Osteocyte (in vitro differentiated cells): ENCODE measurements around the gene STC2. TPM values are rescaled to one million over a fixed set of nuclear protein-coding genes. Genes with fewer than 3 reads are reported as not detected.

Experiments
- DNase-seq: peaks from one replicate; pipeline ENCODE4 v3.0.0; 2021; ENCODE audit warnings: mixed read lengths; ENCODE audit not compliant: unreplicated experiment; ENCODE audit errors: extremely low spot score
- H3K27ac Mint-ChIP-seq: one replicate; pipeline ENCODE4 v1.8.0; 2021; ENCODE audit warnings: mild to moderate bottlenecking, mixed read lengths; ENCODE audit not compliant: unreplicated experiment
- H3K27me3 Mint-ChIP-seq: one replicate; pipeline ENCODE4 v1.8.0; 2021; ENCODE audit warnings: mixed read lengths; ENCODE audit not compliant: unreplicated experiment
- H3K36me3 Mint-ChIP-seq: one replicate; pipeline ENCODE4 v1.8.0; 2021; ENCODE audit warnings: mixed read lengths; ENCODE audit not compliant: unreplicated experiment
- H3K4me1 Mint-ChIP-seq: one replicate; pipeline ENCODE4 v1.8.0; 2021; ENCODE audit warnings: mixed read lengths; ENCODE audit not compliant: unreplicated experiment
- H3K4me3 Mint-ChIP-seq: one replicate; pipeline ENCODE4 v1.8.0; 2021; ENCODE audit warnings: mild to moderate bottlenecking, moderate library complexity, mixed read lengths; ENCODE audit not compliant: unreplicated experiment
- H3K9me3 Mint-ChIP-seq: one replicate; pipeline ENCODE4 v1.8.0; 2021; ENCODE audit warnings: mixed read lengths; ENCODE audit not compliant: unreplicated experiment
- total RNA-seq: library from RNA; stranded (reverse); gene quantifications from 2 replicates; pipeline ENCODE4 v1.2.1, GENCODE V29; 2021
- TF ChIP-seq, protein P1 (sequence below): fragments of 200-600 bp; sonication (generic); IDR thresholded peaks from 2 replicates; pipeline ENCODE4 v1.5.0; 2021; ENCODE audit warnings: antibody characterized with exemption, mild to moderate bottlenecking, moderate library complexity

The STC2 gene
- total RNA-seq, 1 donor from 2014 or later = 334 TPM

DNA sequence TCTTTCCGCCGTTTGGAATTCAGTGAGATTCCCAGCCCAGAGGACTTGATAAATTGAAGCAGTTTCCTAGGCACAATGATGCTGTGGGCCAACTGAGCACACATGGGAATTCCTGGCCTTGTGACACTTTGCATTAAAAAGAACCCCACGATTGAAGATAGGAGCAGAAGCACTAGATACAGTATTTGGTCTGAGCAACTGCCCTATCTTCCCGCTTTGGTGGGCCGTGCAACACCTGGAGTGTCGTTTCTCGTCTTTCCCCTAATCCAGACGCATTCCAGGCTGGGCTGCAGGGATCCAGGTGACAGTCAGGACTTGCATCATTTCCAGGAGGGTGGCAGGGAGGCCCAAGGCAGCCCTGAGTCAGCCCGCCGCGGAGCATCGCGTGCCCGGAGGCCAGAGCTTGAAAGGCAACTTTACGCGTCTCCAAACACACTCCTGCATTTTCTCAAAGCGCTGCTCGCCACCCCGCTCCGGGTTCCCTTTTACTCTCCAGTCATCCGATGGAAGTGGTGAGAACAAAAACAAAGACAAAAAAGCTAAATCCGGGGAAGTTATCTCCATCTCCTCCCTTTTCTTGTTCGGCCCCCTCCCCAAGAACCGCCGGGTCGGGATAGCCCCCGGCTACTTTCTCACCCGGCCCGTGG lies 753 bp upstream of the STC2 start:
- Mint-ChIP-seq H3K27me3 (no peaks in the 10 kb centered on the region), H3K4me3 (peak overlapping the region; percentile 98), H3K27ac (peak overlapping the region; percentile 98), H3K36me3 (peaks cover 34% of the 10 kb centered on the region), H3K4me1 (peaks cover 56% of the 10 kb centered on the region), H3K9me3 (no peaks in the 10 kb centered on the region)
- peak; percentile 91 for DNase-seq
- TF ChIP-seq, protein P1, sequence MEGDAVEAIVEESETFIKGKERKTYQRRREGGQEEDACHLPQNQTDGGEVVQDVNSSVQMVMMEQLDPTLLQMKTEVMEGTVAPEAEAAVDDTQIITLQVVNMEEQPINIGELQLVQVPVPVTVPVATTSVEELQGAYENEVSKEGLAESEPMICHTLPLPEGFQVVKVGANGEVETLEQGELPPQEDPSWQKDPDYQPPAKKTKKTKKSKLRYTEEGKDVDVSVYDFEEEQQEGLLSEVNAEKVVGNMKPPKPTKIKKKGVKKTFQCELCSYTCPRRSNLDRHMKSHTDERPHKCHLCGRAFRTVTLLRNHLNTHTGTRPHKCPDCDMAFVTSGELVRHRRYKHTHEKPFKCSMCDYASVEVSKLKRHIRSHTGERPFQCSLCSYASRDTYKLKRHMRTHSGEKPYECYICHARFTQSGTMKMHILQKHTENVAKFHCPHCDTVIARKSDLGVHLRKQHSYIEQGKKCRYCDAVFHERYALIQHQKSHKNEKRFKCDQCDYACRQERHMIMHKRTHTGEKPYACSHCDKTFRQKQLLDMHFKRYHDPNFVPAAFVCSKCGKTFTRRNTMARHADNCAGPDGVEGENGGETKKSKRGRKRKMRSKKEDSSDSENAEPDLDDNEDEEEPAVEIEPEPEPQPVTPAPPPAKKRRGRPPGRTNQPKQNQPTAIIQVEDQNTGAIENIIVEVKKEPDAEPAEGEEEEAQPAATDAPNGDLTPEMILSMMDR = no peak

DNA sequence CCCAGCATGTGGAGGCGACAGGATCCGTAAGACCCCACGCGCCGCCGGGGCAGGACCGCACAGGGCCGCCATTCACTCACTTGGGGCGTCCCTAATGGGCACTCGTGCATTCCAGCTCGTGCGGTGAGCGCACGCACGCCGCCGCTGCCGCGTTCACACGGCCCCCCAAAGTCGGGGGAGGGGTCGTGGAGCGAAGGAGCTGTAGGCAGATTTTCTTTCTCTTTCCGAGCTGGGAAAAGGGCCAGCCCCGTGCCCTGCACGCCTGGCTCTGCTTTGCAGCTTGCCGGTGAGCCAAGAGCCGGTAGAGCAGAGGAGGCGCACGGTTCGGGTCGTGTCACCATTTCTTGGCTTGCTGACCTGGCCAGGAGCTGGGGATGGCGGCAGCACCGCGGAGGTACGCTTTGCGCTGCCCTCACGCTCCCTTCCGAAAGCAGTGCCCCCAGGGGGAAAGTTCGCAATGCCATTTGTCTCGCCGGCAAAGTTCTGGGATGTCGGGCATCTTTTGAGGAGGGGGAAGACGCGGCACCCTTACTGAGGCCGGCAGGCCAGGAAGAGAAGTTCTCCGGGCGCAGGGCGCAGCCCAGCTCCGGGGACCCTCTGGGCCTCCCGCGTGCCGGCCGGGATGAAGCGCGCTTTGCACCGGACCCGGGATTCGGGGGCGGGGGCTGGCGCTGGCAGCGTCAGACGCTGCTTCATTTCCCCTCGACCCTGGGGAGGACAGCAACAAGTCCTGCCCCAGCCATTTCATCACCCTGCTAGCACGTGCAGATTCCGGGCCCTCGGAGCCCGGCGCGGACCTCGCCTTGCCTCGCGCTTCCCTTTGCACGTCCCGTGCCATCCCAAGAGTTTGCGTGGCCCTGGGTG lies 898 bp downstream of the STC2 start:
- Mint-ChIP-seq H3K4me3 (peak overlapping the region; percentile 98), H3K36me3 (peaks cover 49% of the 10 kb centered on the region), H3K27me3 (no peaks in the 10 kb centered on the region), H3K9me3 (no peaks in the 10 kb centered on the region), H3K4me1 (peaks cover 59% of the 10 kb centered on the region), H3K27ac (peak overlapping the region; percentile 98)
- DNase-seq = no peak
- TF ChIP-seq, protein P1 = no peak

DNA sequence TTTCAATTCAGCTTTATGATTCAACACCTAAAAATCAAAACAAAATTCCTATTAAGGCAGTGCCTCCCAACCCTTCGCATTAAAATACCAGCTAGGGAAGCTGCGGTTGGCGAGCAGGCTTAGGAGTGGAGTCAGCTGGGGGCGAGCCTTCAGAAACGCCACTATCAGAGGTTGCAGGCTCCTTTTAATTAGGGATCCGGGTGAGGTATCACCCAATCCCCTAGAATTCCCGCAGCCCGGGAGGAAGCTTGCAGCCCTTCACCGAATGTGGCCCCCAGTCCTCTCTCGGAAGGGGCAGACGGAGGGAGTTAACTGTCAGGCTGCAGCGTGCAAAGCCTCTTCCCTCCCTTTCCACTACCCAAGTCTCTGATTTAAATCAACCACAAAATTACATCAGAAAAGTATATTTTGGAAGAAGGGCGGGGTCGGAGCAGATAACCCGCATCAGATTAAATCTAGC lies 1.7 kb downstream of the STC2 start:
- Mint-ChIP-seq H3K36me3 (peaks cover 57% of the 10 kb centered on the region), H3K4me3 (peak overlapping the region; percentile 98), H3K27me3 (no peaks in the 10 kb centered on the region), H3K9me3 (no peaks in the 10 kb centered on the region), H3K27ac (peak overlapping the region; percentile 98), H3K4me1 (peaks cover 58% of the 10 kb centered on the region)
- no peak for DNase-seq
- TF ChIP-seq, protein P1 = no peak

DNA sequence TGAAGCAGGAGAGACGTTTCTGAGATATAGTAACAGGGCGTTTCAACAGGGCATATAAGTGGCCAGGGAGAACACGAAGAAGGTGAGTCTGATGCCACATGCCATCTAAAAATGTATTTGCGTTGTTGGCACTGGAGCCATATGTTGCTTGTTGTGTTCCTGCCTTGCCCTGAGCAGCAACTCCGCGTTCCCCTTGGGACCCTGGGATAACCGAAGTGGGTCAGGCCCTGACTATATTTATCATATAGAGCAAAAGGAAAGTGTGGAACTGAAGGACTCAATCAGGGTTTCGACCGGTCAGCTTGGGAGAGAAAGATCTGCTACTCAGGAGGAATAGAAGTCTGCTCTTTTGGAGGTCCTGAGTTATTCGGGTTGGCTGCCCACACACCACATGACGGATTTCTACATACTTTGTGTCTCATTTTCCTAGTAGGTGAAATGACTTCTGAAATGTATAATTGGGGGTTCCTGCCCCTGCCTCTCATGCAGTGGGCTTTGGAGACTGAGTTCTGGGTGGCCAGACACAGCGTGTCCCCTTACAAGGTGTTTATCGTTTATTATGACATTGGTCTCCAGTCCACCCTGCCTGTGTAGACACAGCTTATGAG lies 3.0 kb downstream of the STC2 start:
- peak overlapping the region; percentile 98 for H3K4me3 Mint-ChIP-seq
- H3K36me3 Mint-ChIP-seq = peaks cover 70% of the 10 kb centered on the region
- DNase-seq = no peak
- TF ChIP-seq, protein P1 = no peak
- H3K27me3 Mint-ChIP-seq = no peaks in the 10 kb centered on the region
- peaks cover 68% of the 10 kb centered on the region for H3K4me1 Mint-ChIP-seq
- H3K27ac Mint-ChIP-seq = peak overlapping the region; percentile 98
- H3K9me3 Mint-ChIP-seq = no peaks in the 10 kb centered on the region
